Astrocyte (in vitro differentiated cells and primary cell): Measurements from ENCODE around the gene CLEC20A.

Source experiments
- CTCF ChIP-seq: IDR thresholded peaks from 2 replicates; pipeline ENCODE4 v1.5.1; 2011; ENCODE audit warnings: low read depth, mild to moderate bottlenecking, inconsistent platforms, low read length, moderate library complexity; ENCODE audit not compliant: insufficient read depth
- EZH2 ChIP-seq: IDR thresholded peaks from 2 replicates; pipeline ENCODE4 v1.6.1; 2012; ENCODE audit warnings: mild to moderate bottlenecking, low read length, inconsistent platforms; ENCODE audit not compliant: insufficient read depth

- TF ChIP-seq CTCF: no peak
- TF ChIP-seq EZH2: no peak
Observed at GRCh38 chr1:178490967-178491366, 5.8 kb downstream of the CLEC20A start.
